Neural cell (in vitro differentiated cells): ENCODE results near the gene BIRC7.

Experiments used
- EP300 ChIP-seq: fragments of 450-650 bp; conservative IDR thresholded peaks from 2 replicates; pipeline ENCODE4 v1.6.1; 2014; ENCODE audit warnings: antibody characterized with exemption, mild to moderate bottlenecking, moderate library complexity; ENCODE audit not compliant: poor library complexity, severe bottlenecking
- EZH2 ChIP-seq: fragments of 200-600, 300-800 bp; shearing (Covaris generic), sonication (generic); IDR thresholded peaks from 2 replicates; pipeline ENCODE4 v1.6.1; 2014; ENCODE audit warnings: antibody characterized with exemption, low read length, borderline replicate concordance, mild to moderate bottlenecking; ENCODE audit not compliant: insufficient read depth, poor library complexity, severe bottlenecking
- POLR2AphosphoS5 ChIP-seq: IDR thresholded peaks from 2 replicates; pipeline ENCODE4 v1.6.1; 2012
- RAD21 ChIP-seq: fragments of 450-650 bp; conservative IDR thresholded peaks from 2 replicates; pipeline ENCODE4 v1.6.1; 2014; ENCODE audit warnings: antibody characterized with exemption, mild to moderate bottlenecking, moderate library complexity
- SMC3 ChIP-seq: fragments of 450-650 bp; conservative IDR thresholded peaks from 2 replicates; pipeline ENCODE4 v1.6.1; 2014; ENCODE audit warnings: antibody characterized with exemption, mild to moderate bottlenecking, moderate library complexity; ENCODE audit not compliant: poor library complexity
- TAF1 ChIP-seq: IDR thresholded peaks from 2 replicates; pipeline ENCODE4 v1.6.1; 2012; ENCODE audit warnings: low read depth
- TF ChIP-seq, protein P1 (sequence below): fragments of 450-650 bp; IDR thresholded peaks from 2 replicates; pipeline ENCODE4 v1.5.1; 2014; ENCODE audit warnings: antibody characterized with exemption, mild to moderate bottlenecking, moderate library complexity; ENCODE audit not compliant: poor library complexity, severe bottlenecking
- TF ChIP-seq, protein P2 (sequence below): IDR thresholded peaks from 2 replicates; pipeline ENCODE4 v1.6.1; 2012; ENCODE audit warnings: borderline replicate concordance

GRCh38 chr20:63191400-63191799, 44.3 kb upstream of the BIRC7 start:
- TF ChIP-seq, protein P1, sequence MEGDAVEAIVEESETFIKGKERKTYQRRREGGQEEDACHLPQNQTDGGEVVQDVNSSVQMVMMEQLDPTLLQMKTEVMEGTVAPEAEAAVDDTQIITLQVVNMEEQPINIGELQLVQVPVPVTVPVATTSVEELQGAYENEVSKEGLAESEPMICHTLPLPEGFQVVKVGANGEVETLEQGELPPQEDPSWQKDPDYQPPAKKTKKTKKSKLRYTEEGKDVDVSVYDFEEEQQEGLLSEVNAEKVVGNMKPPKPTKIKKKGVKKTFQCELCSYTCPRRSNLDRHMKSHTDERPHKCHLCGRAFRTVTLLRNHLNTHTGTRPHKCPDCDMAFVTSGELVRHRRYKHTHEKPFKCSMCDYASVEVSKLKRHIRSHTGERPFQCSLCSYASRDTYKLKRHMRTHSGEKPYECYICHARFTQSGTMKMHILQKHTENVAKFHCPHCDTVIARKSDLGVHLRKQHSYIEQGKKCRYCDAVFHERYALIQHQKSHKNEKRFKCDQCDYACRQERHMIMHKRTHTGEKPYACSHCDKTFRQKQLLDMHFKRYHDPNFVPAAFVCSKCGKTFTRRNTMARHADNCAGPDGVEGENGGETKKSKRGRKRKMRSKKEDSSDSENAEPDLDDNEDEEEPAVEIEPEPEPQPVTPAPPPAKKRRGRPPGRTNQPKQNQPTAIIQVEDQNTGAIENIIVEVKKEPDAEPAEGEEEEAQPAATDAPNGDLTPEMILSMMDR: no peak
- TF ChIP-seq EZH2: no peak
- TF ChIP-seq, protein P2, sequence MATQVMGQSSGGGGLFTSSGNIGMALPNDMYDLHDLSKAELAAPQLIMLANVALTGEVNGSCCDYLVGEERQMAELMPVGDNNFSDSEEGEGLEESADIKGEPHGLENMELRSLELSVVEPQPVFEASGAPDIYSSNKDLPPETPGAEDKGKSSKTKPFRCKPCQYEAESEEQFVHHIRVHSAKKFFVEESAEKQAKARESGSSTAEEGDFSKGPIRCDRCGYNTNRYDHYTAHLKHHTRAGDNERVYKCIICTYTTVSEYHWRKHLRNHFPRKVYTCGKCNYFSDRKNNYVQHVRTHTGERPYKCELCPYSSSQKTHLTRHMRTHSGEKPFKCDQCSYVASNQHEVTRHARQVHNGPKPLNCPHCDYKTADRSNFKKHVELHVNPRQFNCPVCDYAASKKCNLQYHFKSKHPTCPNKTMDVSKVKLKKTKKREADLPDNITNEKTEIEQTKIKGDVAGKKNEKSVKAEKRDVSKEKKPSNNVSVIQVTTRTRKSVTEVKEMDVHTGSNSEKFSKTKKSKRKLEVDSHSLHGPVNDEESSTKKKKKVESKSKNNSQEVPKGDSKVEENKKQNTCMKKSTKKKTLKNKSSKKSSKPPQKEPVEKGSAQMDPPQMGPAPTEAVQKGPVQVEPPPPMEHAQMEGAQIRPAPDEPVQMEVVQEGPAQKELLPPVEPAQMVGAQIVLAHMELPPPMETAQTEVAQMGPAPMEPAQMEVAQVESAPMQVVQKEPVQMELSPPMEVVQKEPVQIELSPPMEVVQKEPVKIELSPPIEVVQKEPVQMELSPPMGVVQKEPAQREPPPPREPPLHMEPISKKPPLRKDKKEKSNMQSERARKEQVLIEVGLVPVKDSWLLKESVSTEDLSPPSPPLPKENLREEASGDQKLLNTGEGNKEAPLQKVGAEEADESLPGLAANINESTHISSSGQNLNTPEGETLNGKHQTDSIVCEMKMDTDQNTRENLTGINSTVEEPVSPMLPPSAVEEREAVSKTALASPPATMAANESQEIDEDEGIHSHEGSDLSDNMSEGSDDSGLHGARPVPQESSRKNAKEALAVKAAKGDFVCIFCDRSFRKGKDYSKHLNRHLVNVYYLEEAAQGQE: no peak
- no peak for TF ChIP-seq POLR2AphosphoS5
- TF ChIP-seq TAF1: no peak
- no peak for TF ChIP-seq RAD21
- TF ChIP-seq SMC3: no peak
- no peak for TF ChIP-seq EP300
